Spinal cord (tissue), 10 donors: ENCODE results near the gene FBXO48. TPM values are rescaled to one million over a fixed set of nuclear protein-coding genes. Genes with fewer than 3 reads are reported as not detected.
A peak's percentile ranks its signal among the peaks of the same experiment; 100 is the strongest.

ENCODE experiments used
- DNase-seq, 6 donors: peaks; one replicate each; pipeline versions ENCODE4 v3.0.0 to v3.0.0-alpha.2; 2013 to 2015; ENCODE audit warnings: low spot score in 6 of 6, low read depth in 4 of 6
- H3K27ac ChIP-seq: one replicate; pipeline ENCODE4 v1.5.1; 2013; ENCODE audit warnings: low read depth, low read length, control low read depth
- H3K27me3 ChIP-seq: one replicate; pipeline ENCODE4 v1.6.1; 2013; ENCODE audit warnings: low read length; ENCODE audit not compliant: control insufficient read depth, insufficient read depth
- H3K36me3 ChIP-seq: one replicate; pipeline ENCODE4 v1.6.1; 2013; ENCODE audit warnings: low read length; ENCODE audit not compliant: control insufficient read depth, insufficient read depth
- H3K4me1 ChIP-seq: one replicate; pipeline ENCODE4 v1.6.1; 2013; ENCODE audit warnings: low read length; ENCODE audit not compliant: control insufficient read depth, insufficient read depth
- H3K4me3 ChIP-seq: one replicate; pipeline ENCODE4 v1.5.1; 2013; ENCODE audit warnings: low read depth, low read length, control low read depth
- H3K9me3 ChIP-seq: one replicate; pipeline ENCODE4 v1.6.1; 2013; ENCODE audit warnings: low read length; ENCODE audit not compliant: control insufficient read depth, insufficient read depth
- WGBS: methylation state at CpG from one replicate; pipeline ENCODE4 v1.1.5; 2013; ENCODE audit warnings: missing lambda C conversion rate; ENCODE audit not compliant: insufficient coverage; 5-methylcytosine and 5-hydroxymethylcytosine counted together
- long read RNA-seq, 4 donors: transcript quantifications; one replicate each; lab custom pipeline, GENCODE V29; 2026
- polyA plus RNA-seq, 2 donors: library from polyadenylated mRNA; unstranded; fragments of 120-200 nt; gene quantifications; one replicate each; pipeline ENCODE4 v1.2.1, GENCODE V29; 2013; ENCODE audit not compliant: insufficient read length in 2 of 2
- total RNA-seq, 2 donors: library from RNA; depleted of rRNA in 1 of 2; stranded (reverse); fragments of 120-200 nt in 1 of 2; fragments of >200 nt in 1 of 2; gene quantifications; one replicate each; pipeline versions ENCODE4 v1.2.3 to v1.2.4, GENCODE V29; 2013 to 2014
- donor health status: healthy.

Gene FBXO48
- total RNA-seq (1 to 10 TPM in 1 of 2 donors, under 1 TPM in 1; 0.72 to 1.3 TPM), polyA plus RNA-seq (1 to 10 TPM; 2.2 to 2.3 TPM)
- long read RNA-seq, donor 1: 0 reads
- long read RNA-seq, donor 2: 0 reads
- long read RNA-seq, donor 3: 0 reads
- long read RNA-seq, donor 4, full-length matches to known transcripts: 1 of 1 reads
- long read RNA-seq, donor 4, partial matches to known transcripts: 0 of 1 reads
- long read RNA-seq, donor 4, other reads (novel, unspliced or antisense): 0 of 1 reads

- DNase-seq: peak; percentile 93 to 100 (median 97)
- under 1% methylated on average over 76 of the region's 82 CpGs for WGBS
Observed at GRCh38 chr2:68467077-68467960, at the start of gene FBXO48, which contains the start of gene APLF. Gene FBXO48 (minus strand): TSS chr2:68467294. CDS start chr2:68465145, 2,149 bp downstream. Gene APLF (plus strand): TSS chr2:68467585. CDS start chr2:68467732, 147 bp downstream.

GRCh38 chr2:68516051-68516955, 49.2 kb upstream of the FBXO48 start:
- no peak overlapping the region for H3K27ac ChIP-seq
- H3K9me3 ChIP-seq: no peaks in the 10 kb centered on the region
- H3K4me1 ChIP-seq: no peaks in the 10 kb centered on the region
- WGBS: no CpG with 5 or more reads among the region's 5 CpGs
- H3K27me3 ChIP-seq: no peaks in the 10 kb centered on the region
- no peak for DNase-seq
- H3K4me3 ChIP-seq: no peak overlapping the region
- no peaks in the 10 kb centered on the region for H3K36me3 ChIP-seq

More at GRCh38 chr2:68467077-68467960, at the start of gene FBXO48, which contains the start of gene APLF:
- H3K4me3 ChIP-seq: peak within 1 kb of the TSS; percentile 92
- peak within 1 kb of the TSS; percentile 84 for H3K27ac ChIP-seq
- no peaks in the 10 kb centered on the region for H3K27me3 ChIP-seq
- no peaks in the 10 kb centered on the region for H3K36me3 ChIP-seq
- no peaks in the 10 kb centered on the region for H3K9me3 ChIP-seq
- H3K4me1 ChIP-seq: no peaks in the 10 kb centered on the region

DNA sequence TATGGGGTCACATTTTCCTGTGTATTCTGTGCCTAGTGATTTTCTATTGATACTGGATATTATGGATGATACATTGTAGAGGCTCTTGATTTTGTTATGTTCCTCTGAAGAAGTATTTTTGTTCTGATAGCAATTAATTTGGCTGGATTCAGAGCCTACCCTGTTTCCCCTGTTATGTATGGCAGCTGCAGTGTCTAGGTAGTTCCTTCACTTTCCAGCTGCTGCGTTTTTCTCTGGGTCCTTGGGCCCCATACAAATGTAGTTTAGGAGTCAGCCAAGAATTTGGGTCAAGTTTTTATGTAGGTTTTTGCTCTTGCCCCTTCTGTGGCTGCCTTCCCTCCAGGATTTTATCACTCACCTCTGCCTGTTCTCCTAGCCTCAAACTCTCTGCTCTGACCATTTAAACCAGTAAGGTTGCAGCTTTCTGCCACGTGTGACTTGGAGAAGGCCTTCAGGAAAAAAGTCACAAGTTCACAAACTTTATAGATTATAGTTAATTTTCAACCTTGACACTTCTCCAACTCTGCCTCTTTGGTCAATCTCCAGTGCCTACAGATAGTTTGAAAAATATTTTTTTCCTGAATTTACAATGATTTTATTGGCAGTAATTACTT, 47.3 kb upstream of the FBXO48 start:
- WGBS: no CpG with 5 or more reads among the region's 2 CpGs

GRCh38 chr2:68512966-68513365, 45.9 kb upstream of the FBXO48 start:
- Histone ChIP-seq H3K9me3 (peaks cover 2% of the 10 kb centered on the region), H3K27me3 (no peaks in the 10 kb centered on the region), H3K4me3 (no peak overlapping the region), H3K36me3 (no peaks in the 10 kb centered on the region), H3K4me1 (no peaks in the 10 kb centered on the region), H3K27ac (no peak overlapping the region)
- WGBS: no CpG with 5 or more reads among the region's 1 CpG
- no peak for DNase-seq

More for the DNA sequence above, 47.3 kb upstream of the FBXO48 start:
- H3K9me3 ChIP-seq: no peaks in the 10 kb centered on the region
- no peak overlapping the region for H3K4me3 ChIP-seq
- DNase-seq: no peak
- no peaks in the 10 kb centered on the region for H3K27me3 ChIP-seq
- no peaks in the 10 kb centered on the region for H3K36me3 ChIP-seq
- H3K4me1 ChIP-seq: no peaks in the 10 kb centered on the region
- H3K27ac ChIP-seq: no peak overlapping the region

DNA sequence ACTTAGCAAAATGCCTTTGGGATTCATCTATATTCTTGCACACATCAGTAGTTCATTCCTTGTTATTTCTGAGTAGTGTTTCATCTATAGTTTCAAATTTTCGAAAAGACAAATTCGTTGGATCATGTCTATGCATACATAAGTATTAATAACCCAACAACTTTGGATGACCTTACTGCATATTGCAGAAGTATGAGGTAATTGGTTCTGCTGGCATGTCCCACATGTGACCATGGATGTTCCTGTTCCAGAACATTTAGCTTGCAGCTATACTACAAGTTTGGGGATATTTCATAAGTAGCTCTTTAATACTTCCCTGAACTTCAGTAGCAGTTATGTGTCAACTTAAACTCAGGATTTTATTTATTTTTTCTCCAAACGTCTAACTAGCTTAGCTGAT, 45.2 kb upstream of the FBXO48 start:
- Histone ChIP-seq H3K4me1 (no peaks in the 10 kb centered on the region), H3K36me3 (no peaks in the 10 kb centered on the region), H3K9me3 (peaks cover 2% of the 10 kb centered on the region), H3K27ac (no peak overlapping the region), H3K27me3 (no peaks in the 10 kb centered on the region), H3K4me3 (no peak overlapping the region)
- no peak for DNase-seq
- WGBS: no CpG with 5 or more reads among the region's 3 CpGs

- Histone ChIP-seq H3K9me3 (peaks cover 2% of the 10 kb centered on the region), H3K36me3 (no peaks in the 10 kb centered on the region), H3K27me3 (no peaks in the 10 kb centered on the region), H3K4me1 (no peaks in the 10 kb centered on the region), H3K4me3 (no peak overlapping the region), H3K27ac (no peak overlapping the region)
- no peak for DNase-seq
- WGBS: 85% methylated on average over 2 of the region's 3 CpGs
Observed at GRCh38 chr2:68506170-68506569, 39.1 kb upstream of the FBXO48 start.

DNA sequence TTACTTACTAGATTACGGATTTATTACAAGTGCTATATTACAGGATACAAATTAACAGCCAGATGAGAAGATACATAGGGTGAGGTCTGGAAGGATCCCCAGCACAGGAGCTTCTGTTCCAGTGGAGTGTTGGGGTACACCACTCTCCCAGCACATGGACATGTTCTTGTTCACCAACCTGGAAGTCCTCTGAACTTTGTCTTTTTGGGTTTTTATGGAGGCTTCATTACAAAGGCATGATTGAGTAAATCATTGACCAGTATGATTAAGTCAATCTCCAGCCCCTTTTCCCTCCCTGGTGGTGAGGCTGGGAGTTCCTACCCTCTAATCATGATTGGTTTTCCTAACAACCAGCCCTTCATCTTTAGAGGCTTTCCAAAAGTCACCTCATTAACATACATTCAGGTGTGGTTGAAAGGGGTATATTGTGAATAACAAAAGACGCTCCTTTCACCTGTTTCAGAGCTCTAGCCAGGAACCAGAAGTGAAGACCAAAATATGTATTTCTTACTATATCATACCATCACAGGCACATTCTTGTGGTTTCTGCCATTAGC, 38.6 kb upstream of the FBXO48 start:
- H3K27me3 ChIP-seq: no peaks in the 10 kb centered on the region
- WGBS: no CpG with 5 or more reads among the region's 2 CpGs
- no peaks in the 10 kb centered on the region for H3K36me3 ChIP-seq
- DNase-seq: no peak
- H3K4me1 ChIP-seq: no peaks in the 10 kb centered on the region
- no peak overlapping the region for H3K27ac ChIP-seq
- no peak overlapping the region for H3K4me3 ChIP-seq
- H3K9me3 ChIP-seq: peaks cover 2% of the 10 kb centered on the region

- no peak overlapping the region for H3K27ac ChIP-seq
- H3K4me1 ChIP-seq: no peaks in the 10 kb centered on the region
- DNase-seq: peak in 1 of 6 donors; percentile 57
- no peaks in the 10 kb centered on the region for H3K27me3 ChIP-seq
- H3K36me3 ChIP-seq: no peaks in the 10 kb centered on the region
- H3K9me3 ChIP-seq: no peaks in the 10 kb centered on the region
- no peak overlapping the region for H3K4me3 ChIP-seq
- 58% methylated on average over 2 of the region's 5 CpGs for WGBS
Observed at GRCh38 chr2:68501768-68502167, 34.7 kb upstream of the FBXO48 start.
